NCI-H748 (cell line): ENCODE results near the gene WDR62.

Experiments
- DNase-seq: peaks from one replicate; lab custom pipeline; 2025; ENCODE audit not compliant: unreplicated experiment; lab: John Stamatoyannopoulos, UW

Gene WDR62

GRCh38 chr19:36054733-36055686 lies at the start of gene WDR62:
Gene WDR62, plus strand, starts transcription at chr19:36054897. Its CDS starts 75 bp downstream, at chr19:36054972.
- peak; percentile 98 for DNase-seq

- no peak for DNase-seq
Measured at GRCh38 chr19:36006955-36007354, 47.7 kb upstream of the WDR62 start.

GRCh38 chr19:36008336-36008978 lies 46.2 kb upstream of the WDR62 start, which contains the start of gene SYNE4:
Gene SYNE4, minus strand, starts transcription at chr19:36008813. Its CDS starts 132 bp downstream, at chr19:36008681.
- peak; percentile 45 for DNase-seq

GRCh38 chr19:36009220-36009619 lies 45.5 kb upstream of the WDR62 start:
- DNase-seq: peak; percentile 83

GRCh38 chr19:36009633-36010379 lies 44.9 kb upstream of the WDR62 start:
- DNase-seq: peak; percentile 47

GRCh38 chr19:36010402-36010801 lies 44.3 kb upstream of the WDR62 start:
- no peak for DNase-seq

- DNase-seq: no peak
Measured at GRCh38 chr19:36013280-36014011, 41.3 kb upstream of the WDR62 start.

- DNase-seq: peak; percentile 100
Measured at GRCh38 chr19:36014012-36014924, 40.4 kb upstream of the WDR62 start, which contains the start of gene ALKBH6. Gene ALKBH6, minus strand, starts transcription at chr19:36014213. Its CDS starts 816 bp downstream, at chr19:36013397.

GRCh38 chr19:36019061-36019670 lies 35.5 kb upstream of the WDR62 start:
- DNase-seq: no peak

GRCh38 chr19:36023432-36023831 lies 31.3 kb upstream of the WDR62 start:
- DNase-seq: no peak

- no peak for DNase-seq
Measured at GRCh38 chr19:36025541-36025940, 29.2 kb upstream of the WDR62 start.

GRCh38 chr19:36026091-36026876 lies 28.4 kb upstream of the WDR62 start:
- no peak for DNase-seq

- no peak for DNase-seq
Measured at GRCh38 chr19:36027696-36028095, 27.0 kb upstream of the WDR62 start.

- no peak for DNase-seq
Measured at GRCh38 chr19:36028313-36029041, 26.2 kb upstream of the WDR62 start.

- peak; percentile 14 for DNase-seq
Measured at GRCh38 chr19:36030264-36031148, 24.2 kb upstream of the WDR62 start.

GRCh38 chr19:36031308-36031707 lies 23.4 kb upstream of the WDR62 start:
- DNase-seq: no peak
